ENCODE results near the gene RPS6KA5.

- TF ChIP-seq GLIS3 (CRISPR knock-in tag; IDR thresholded peaks at IDR 0.05), result no peak
- no peak for TF ChIP-seq CREB5 (CRISPR knock-in tag; IDR thresholded peaks at IDR 0.05; ENCODE audit: low read depth)
- no peak for TF ChIP-seq ZNF70 (CRISPR knock-in tag; IDR thresholded peaks at IDR 0.05)
- TF ChIP-seq ESRRG (CRISPR knock-in tag; IDR thresholded peaks at IDR 0.05), result no peak
- TF ChIP-seq RARB (CRISPR knock-in tag; IDR thresholded peaks at IDR 0.05), result no peak
- no peak for TF ChIP-seq PATZ1 (CRISPR knock-in tag; IDR thresholded peaks at IDR 0.05; ENCODE audit: borderline replicate concordance)
- no peak for TF ChIP-seq BACH2 (CRISPR knock-in tag; IDR thresholded peaks at IDR 0.05; ENCODE audit: borderline replicate concordance)
- no peak for TF ChIP-seq ARNTL (CRISPR knock-in tag; IDR thresholded peaks at IDR 0.05; ENCODE audit: borderline replicate concordance, low read depth)
- TF ChIP-seq ISL1 (CRISPR knock-in tag; IDR thresholded peaks at IDR 0.05), result no peak
- TF ChIP-seq TCF4 (CRISPR knock-in tag; IDR thresholded peaks at IDR 0.05; ENCODE audit: borderline replicate concordance), result no peak
- TF ChIP-seq POU6F1 (CRISPR knock-in tag; IDR thresholded peaks at IDR 0.05; ENCODE audit: borderline replicate concordance, low read depth), result no peak
Measured at GRCh38 chr14:90897022-90897421, 163.4 kb downstream of the RPS6KA5 start.
